ENCODE data around the gene ANKRD9.

The ANKRD9 gene

GRCh38 chr14:102481371-102481770, 28.2 kb downstream of the ANKRD9 start:
- no peak overlapping the region for H3K4me3 ChIP-seq (replicated peaks; ENCODE audit: low read depth, low read length)
- DNase-seq (ENCODE audit: low read depth) = no peak
- TF ChIP-seq CTCF (IDR thresholded peaks at IDR 0.05; ENCODE audit: low read length, missing control alignments) = no peak

GRCh38 chr14:102479777-102480176, 29.8 kb downstream of the ANKRD9 start:
- no peak for DNase-seq (ENCODE audit: low read depth)
- H3K4me3 ChIP-seq (replicated peaks; ENCODE audit: low read depth, low read length) = no peak overlapping the region
- no peak for TF ChIP-seq CTCF (IDR thresholded peaks at IDR 0.05; ENCODE audit: low read length, missing control alignments)

GRCh38 chr14:102479107-102479506, 30.5 kb downstream of the ANKRD9 start:
- no peak for TF ChIP-seq CTCF (IDR thresholded peaks at IDR 0.05; ENCODE audit: low read length, missing control alignments)
- no peak overlapping the region for H3K4me3 ChIP-seq (replicated peaks; ENCODE audit: low read depth, low read length)
- DNase-seq (ENCODE audit: low read depth) = no peak

GRCh38 chr14:102474934-102475333, 34.6 kb downstream of the ANKRD9 start:
- TF ChIP-seq CTCF (IDR thresholded peaks at IDR 0.05; ENCODE audit: low read length, missing control alignments) = no peak
- H3K4me3 ChIP-seq (replicated peaks; ENCODE audit: low read depth, low read length) = no peak overlapping the region
- DNase-seq (ENCODE audit: low read depth) = peak; percentile 39

GRCh38 chr14:102473559-102473958, 36.0 kb downstream of the ANKRD9 start:
- no peak for DNase-seq (ENCODE audit: low read depth)
- no peak for TF ChIP-seq CTCF (IDR thresholded peaks at IDR 0.05; ENCODE audit: low read length, missing control alignments)
- H3K4me3 ChIP-seq (replicated peaks; ENCODE audit: low read depth, low read length) = no peak overlapping the region

GRCh38 chr14:102472791-102473150, 36.8 kb downstream of the ANKRD9 start:
- no peak overlapping the region for H3K4me3 ChIP-seq (replicated peaks; ENCODE audit: low read depth, low read length)

More at GRCh38 chr14:102472791-102473150, 36.8 kb downstream of the ANKRD9 start:
- DNase-seq (ENCODE audit: low read depth) = no peak
- TF ChIP-seq CTCF (IDR thresholded peaks at IDR 0.05; ENCODE audit: low read length, missing control alignments) = no peak
